Measurements from ENCODE around the gene PHYKPL. TPM values are rescaled to one million over a fixed set of nuclear protein-coding genes. Genes with fewer than 3 reads are reported as not detected.

The PHYKPL gene
- total and polyA plus RNA-seq, 2 donors (not counting 1 experiment from before 2014, with no cell fraction given), result 263 to 313 TPM

- ATAC-seq (ENCODE audit: low read depth), result no peak
- Mint-ChIP-seq H3K4me3 (no peak overlapping the region), H3K4me1 (peaks cover 7% of the 10 kb centered on the region), H3K27me3 (peaks cover 11% of the 10 kb centered on the region), H3K27ac (no peak overlapping the region), H3K9me3 (ENCODE audit: insufficient read depth) (no peaks in the 10 kb centered on the region)
- Histone ChIP-seq H3K4me1 (ENCODE audit: control insufficient read depth in 2 of 2, insufficient read depth in 2 of 2, low read length in 2 of 2) (no peaks in the 10 kb centered on the region), H3K4me3 (ENCODE audit: control extremely low read depth in 1 of 5, extremely low read depth in 1 of 5, insufficient read depth in 1 of 5, low read depth in 2 of 5, low read length in 4 of 5) (no peak overlapping the region), H3K36me3 (replicated peaks in 1 of 2; ENCODE audit: control extremely low read depth in 1 of 2, control insufficient read depth in 1 of 2, extremely low read depth in 1 of 2, insufficient read depth in 2 of 2, low read length in 1 of 2) (no peaks in the 10 kb centered on the region), H3K79me2 (ENCODE audit: control insufficient read depth, insufficient read depth, low read length) (no peaks in the 10 kb centered on the region), H3K9me3 (ENCODE audit: control extremely low read depth in 1 of 3, control insufficient read depth in 2 of 3, insufficient read depth in 1 of 3, low read length in 2 of 3) (no peaks in the 10 kb centered on the region), H2AFZ (ENCODE audit: insufficient read depth, low read depth, low read length, poor library complexity, severe bottlenecking) (no peak overlapping the region), H3K4me2 (replicated peaks; ENCODE audit: low read depth, low read length, poor library complexity, severe bottlenecking) (no peak overlapping the region), H3K27me3 (replicated peaks in 1 of 4; ENCODE audit: control extremely low read depth in 1 of 4, control insufficient read depth in 3 of 4, insufficient read depth in 4 of 4, low read length in 3 of 4) (peaks cover 0 to 6% (median 2%) of the 10 kb centered on the region in 4 experiments), H3K9ac (ENCODE audit: low read length) (no peak overlapping the region), H3K27ac (ENCODE audit: low read length in 2 of 2) (no peak overlapping the region), H4K20me1 (ENCODE audit: control insufficient read depth, insufficient read depth, low read length, poor library complexity, severe bottlenecking) (no peaks in the 10 kb centered on the region)
- no peak for DNase-seq
- CTCF ChIA-PET, result interaction anchor here (0.6 kb wide), 1 partner anchor 51 kb away, joined by 4 read pairs; no protein-coding TSS in a partner anchor
- TF ChIP-seq EZH2 (IDR thresholded peaks at IDR 0.05; ENCODE audit: borderline replicate concordance, insufficient read depth, low read depth, low read length, poor library complexity, severe bottlenecking) (no peak), CTCF (IDR thresholded peaks at IDR 0.05) (no peak)
- POLR2A ChIA-PET, result no interaction called here
- intact Hi-C loops (cut with micrococcal nuclease), result no loop called here
- 6% methylated on average over 4 of the region's 4 CpGs for WGBS (ENCODE audit: insufficient coverage)
Measured at GRCh38 chr5:178182158-178182876, 50.3 kb downstream of the PHYKPL start.

- ChIA-PET CTCF (no interaction called here), POLR2A (no interaction called here)
- no peaks in the 10 kb centered on the region for H3K79me2 ChIP-seq (ENCODE audit: control insufficient read depth, insufficient read depth, low read length)
- no peak for TF ChIP-seq EZH2 (IDR thresholded peaks at IDR 0.05; ENCODE audit: borderline replicate concordance, insufficient read depth, low read depth, low read length, poor library complexity, severe bottlenecking)
- no peak for TF ChIP-seq CTCF (IDR thresholded peaks at IDR 0.05)
- Mint-ChIP-seq H3K4me1 (peaks cover 7% of the 10 kb centered on the region), H3K27ac (no peak overlapping the region), H3K4me3 (no peak overlapping the region), H3K9me3 (ENCODE audit: insufficient read depth) (no peaks in the 10 kb centered on the region), H3K27me3 (peaks cover 19% of the 10 kb centered on the region)
- ATAC-seq (ENCODE audit: low read depth), result no peak
- no peak overlapping the region for H3K4me3 ChIP-seq (ENCODE audit: control extremely low read depth in 1 of 5, extremely low read depth in 1 of 5, insufficient read depth in 1 of 5, low read depth in 2 of 5, low read length in 4 of 5)
- H3K27me3 ChIP-seq (replicated peaks in 1 of 4; ENCODE audit: control extremely low read depth in 1 of 4, control insufficient read depth in 3 of 4, insufficient read depth in 4 of 4, low read length in 3 of 4), result peaks cover 0 to 6% (median 2%) of the 10 kb centered on the region in 4 experiments
- no peaks in the 10 kb centered on the region for H4K20me1 ChIP-seq (ENCODE audit: control insufficient read depth, insufficient read depth, low read length, poor library complexity, severe bottlenecking)
- no CpG with 5 or more reads among the region's 9 CpGs for WGBS (ENCODE audit: insufficient coverage)
- DNase-seq, result no peak
- no peak overlapping the region for H3K27ac ChIP-seq (ENCODE audit: low read length in 2 of 2)
- no peak overlapping the region for H2AFZ ChIP-seq (ENCODE audit: insufficient read depth, low read depth, low read length, poor library complexity, severe bottlenecking)
- no peak overlapping the region for H3K9ac ChIP-seq (ENCODE audit: low read length)
- no peak overlapping the region for H3K4me2 ChIP-seq (replicated peaks; ENCODE audit: low read depth, low read length, poor library complexity, severe bottlenecking)
- no peaks in the 10 kb centered on the region for H3K36me3 ChIP-seq (replicated peaks in 1 of 2; ENCODE audit: control extremely low read depth in 1 of 2, control insufficient read depth in 1 of 2, extremely low read depth in 1 of 2, insufficient read depth in 2 of 2, low read length in 1 of 2)
- H3K9me3 ChIP-seq (ENCODE audit: control extremely low read depth in 1 of 3, control insufficient read depth in 2 of 3, insufficient read depth in 1 of 3, low read length in 2 of 3), result no peaks in the 10 kb centered on the region
- H3K4me1 ChIP-seq (ENCODE audit: control insufficient read depth in 2 of 2, insufficient read depth in 2 of 2, low read length in 2 of 2), result no peaks in the 10 kb centered on the region
- intact Hi-C loops (cut with micrococcal nuclease), result no loop called here
Measured at GRCh38 chr5:178180141-178180863, 52.3 kb downstream of the PHYKPL start.

Measured in B cell (primary cell).